ENCODE data around the gene PTGS1. TPM values are rescaled to one million over a fixed set of nuclear protein-coding genes. Genes with fewer than 3 reads are reported as not detected.
"Not testable (repeated sequence)": the region's sequence is repeated elsewhere in the genome, so short reads cannot be mapped to it uniquely, and the experiment has no call there.

Gene PTGS1
- total RNA-seq = 16.4 TPM
- long read RNA-seq, full-length matches to known transcripts = 21 of 39 reads
- long read RNA-seq, partial matches to known transcripts = 10 of 39 reads
- long read RNA-seq, other reads (novel, unspliced or antisense) = 8 of 39 reads

GRCh38 chr9:122370869-122371755 lies at the start of gene PTGS1:
Gene PTGS1 (plus strand): TSS chr9:122371024. CDS start chr9:122371085, 61 bp downstream.
- Histone ChIP-seq H3K27ac (peak within 1 kb of the TSS; percentile 18), H3K36me3 (no peaks in the 10 kb centered on the region), H3K27me3 (peaks cover 4% of the 10 kb centered on the region), H3K4me3 (peak within 1 kb of the TSS; percentile 52), H3K4me1 (peaks cover 12% of the 10 kb centered on the region), H3K9me3 (no peaks in the 10 kb centered on the region)
- DNase-seq (peak; percentile 80), ATAC-seq (peak; percentile 81)
- intact Hi-C loops (cut with DNase I) = no loop called here
- TF ChIP-seq CTCF (IDR thresholded peaks at IDR 0.05) = no peak

- Histone ChIP-seq H3K27me3 (no peaks in the 10 kb centered on the region), H3K4me1 (peaks cover 8% of the 10 kb centered on the region), H3K36me3 (peaks cover 24% of the 10 kb centered on the region), H3K9me3 (no peaks in the 10 kb centered on the region), H3K4me3 (no peak overlapping the region), H3K27ac (no peak overlapping the region)
- no peak for TF ChIP-seq CTCF (IDR thresholded peaks at IDR 0.05)
- no peak for DNase-seq
- intact Hi-C loops (cut with DNase I) = no loop called here
- ATAC-seq = no peak
Observed at GRCh38 chr9:122322553-122322952, 48.3 kb upstream of the PTGS1 start.

GRCh38 chr9:122324665-122325064 lies 46.2 kb upstream of the PTGS1 start:
- intact Hi-C loops (cut with DNase I) = not testable (repeated sequence)

GRCh38 chr9:122325124-122325523 lies 45.7 kb upstream of the PTGS1 start:
- H3K4me3 ChIP-seq = no peak overlapping the region
- intact Hi-C loops (cut with DNase I) = no loop called here
- peaks cover 8% of the 10 kb centered on the region for H3K4me1 ChIP-seq
- ATAC-seq = no peak
- DNase-seq = no peak
- H3K9me3 ChIP-seq = no peaks in the 10 kb centered on the region
- H3K27me3 ChIP-seq = no peaks in the 10 kb centered on the region
- H3K27ac ChIP-seq = no peak overlapping the region
- H3K36me3 ChIP-seq = peaks cover 24% of the 10 kb centered on the region
- no peak for TF ChIP-seq CTCF (IDR thresholded peaks at IDR 0.05)

More at GRCh38 chr9:122324665-122325064, 46.2 kb upstream of the PTGS1 start:
- ATAC-seq, H3K4me3 ChIP-seq, H3K4me1 ChIP-seq, DNase-seq, H3K27me3 ChIP-seq, H3K27ac ChIP-seq, H3K9me3 ChIP-seq: not testable (repeated sequence)
- peaks cover 24% of the 10 kb centered on the region for H3K36me3 ChIP-seq

- Histone ChIP-seq H3K9me3 (no peaks in the 10 kb centered on the region), H3K27ac (no peak overlapping the region), H3K4me3 (no peak overlapping the region), H3K4me1 (peaks cover 8% of the 10 kb centered on the region), H3K36me3 (peaks cover 23% of the 10 kb centered on the region), H3K27me3 (no peaks in the 10 kb centered on the region)
- TF ChIP-seq CTCF (IDR thresholded peaks at IDR 0.05) = no peak
- no peak for DNase-seq
- no peak for ATAC-seq
- intact Hi-C loops (cut with DNase I) = no loop called here
Observed at GRCh38 chr9:122327175-122327574, 43.6 kb upstream of the PTGS1 start.

- H3K9me3 ChIP-seq = no peaks in the 10 kb centered on the region
- H3K36me3 ChIP-seq = no peaks in the 10 kb centered on the region
- intact Hi-C loops (cut with DNase I) = no loop called here
- H3K4me1 ChIP-seq = peaks cover 10% of the 10 kb centered on the region
- DNase-seq = no peak
- ATAC-seq = no peak
- H3K4me3 ChIP-seq = no peak overlapping the region
- no peaks in the 10 kb centered on the region for H3K27me3 ChIP-seq
- no peak overlapping the region for H3K27ac ChIP-seq
- TF ChIP-seq CTCF (IDR thresholded peaks at IDR 0.05) = no peak
Observed at GRCh38 chr9:122329597-122329996, 41.2 kb upstream of the PTGS1 start.

GRCh38 chr9:122330466-122330865 lies 40.4 kb upstream of the PTGS1 start:
- H3K36me3 ChIP-seq; H3K27me3 ChIP-seq; H3K9me3 ChIP-seq; DNase-seq; H3K4me3 ChIP-seq; H3K27ac ChIP-seq; ATAC-seq; H3K4me1 ChIP-seq; intact Hi-C loops (cut with DNase I): not testable (repeated sequence)

All from upper lobe of right lung (tissue), 1 donor.